Adrenal gland (tissue), 12 donors: ENCODE results near the gene TNFSF9. TPM values are rescaled to one million over a fixed set of nuclear protein-coding genes. Genes with fewer than 3 reads are reported as not detected.

Experiments used
- DNase-seq, 7 donors: peaks; one replicate each; pipeline ENCODE4 v3.0.0-alpha.2; 2019 to 2020
- H3K27ac ChIP-seq, 5 donors: fragments of 200-600 bp; sonication (generic) in 4 of 5; 1 replicate in 3 of 5; 2 replicates in 2 of 5; pipeline versions ENCODE4 v1.5.1 to v1.8.0; 2016 to 2020; ENCODE audit warnings: mild to moderate bottlenecking in 1 of 5
- H3K27me3 ChIP-seq: fragments of 200-600 bp; 2 replicates; pipeline ENCODE4 v1.8.0; 2021
- H3K36me3 ChIP-seq, 2 donors: fragments of 200-600 bp; replicated peaks in 1 of 2; 1 replicate in 1 of 2; 2 replicates in 1 of 2; pipeline versions ENCODE4 v1.5.1 to v1.8.0; 2018 to 2022
- H3K4me1 ChIP-seq, 2 donors: fragments of 200-600 bp; replicated peaks in 1 of 2; 1 replicate in 1 of 2; 2 replicates in 1 of 2; pipeline versions ENCODE4 v1.5.1 to v1.8.0; 2018 to 2021
- H3K4me3 ChIP-seq, 4 donors: fragments of 200-600 bp; sonication (generic) in 3 of 4; one replicate each; pipeline ENCODE4 v1.5.1; 2016 to 2018
- H3K9me3 ChIP-seq, 3 donors: fragments of 200-600 bp; sonication (generic) in 1 of 3; replicated peaks in 1 of 3; 1 replicate in 2 of 3; 2 replicates in 1 of 3; pipeline versions ENCODE4 v1.5.1 to v1.8.0; 2016 to 2021
- CTCF ChIP-seq, 6 experiments: fragments of 450-650 bp in 4 of 6; fragments of 200-600 bp in 2 of 6; sonication (generic) in 1 of 6; IDR thresholded peaks; 1 replicate in 5 of 6; 2 replicates in 1 of 6; pipeline versions ENCODE4 v1.5.1 to v1.8.0; 2016 to 2021; ENCODE audit warnings: antibody characterized with exemption in 6 of 6, mild to moderate bottlenecking in 2 of 6, moderate library complexity in 1 of 6
- POLR2A ChIP-seq, 2 donors: fragments of 450-650 bp; IDR thresholded peaks; one replicate each; pipeline ENCODE4 v1.6.1; 2017; ENCODE audit warnings: antibody characterized with exemption in 2 of 2, mild to moderate bottlenecking in 2 of 2, moderate library complexity in 1 of 2
- WGBS, 4 donors: extraction: QIAGEN DNeasy Blood & Tissue Kit in 2 of 4; methylation state at CpG; one replicate each; pipeline versions ENCODE4 v1.1.5 to v1.1.7; 2013 to 2017; 5-methylcytosine and 5-hydroxymethylcytosine counted together
- intact Hi-C, 2 donors: fragments of 100-400 bp; cut with DNase I; formaldehyde crosslinking; loops; one replicate each; pipeline versions ENCODE4 v1.14.1 to v1.15.0; 2022 to 2023
- polyA plus RNA-seq, 3 donors: library from polyadenylated mRNA; stranded (reverse); fragments of 200-250 nt in 2 of 3; fragments of 350-450 nt in 1 of 3; fragmentation: Illumina TruSeq in 1 of 3; extraction: RNeasy Lipid Tissue Mini Kit (QIAGEN cat#74804) in 1 of 3; gene quantifications; one replicate each; pipeline ENCODE4 v1.2.3, GENCODE V29; 2013 to 2014
- total RNA-seq, 9 donors: library from RNA; depleted of rRNA in 4 of 9; stranded (reverse); fragments of >200 nt in 4 of 9; fragments of 120-200 nt in 1 of 9; fragmentation: NEBNext Ultra II Directional in 1 of 9; extraction: Animal tissue kit (Norgen Biotek cat#: 25700) in 1 of 9; gene quantifications; one replicate each; pipeline versions ENCODE4 v1.1.0 to v1.2.4, GENCODE V29; 2013 to 2023
- donor health status: healthy with polysubstance abuse.
- donor health status: Bipolar disorder and iron deficiency.
- donor health status: DM: yes; HTN: yes; CAD: no.
- donor health status: DM: no; HTN: no; CAD: no.
- donor health status: DM: no; HTN: no; CAD: no.
- donor health status: DM: yes; HTN: yes; CAD: no.

TNFSF9 gene
- total and polyA plus RNA-seq, 12 donors = 0.16 to 1.6 (median 0.58) TPM; not detected in 1

GRCh38 chr19:6518145-6518911 lies 12.5 kb upstream of the TNFSF9 start:
- H3K4me3 ChIP-seq = no peak overlapping the region
- no peak overlapping the region for H3K27ac ChIP-seq
- H3K27me3 ChIP-seq = no peaks in the 10 kb centered on the region
- no peaks in the 10 kb centered on the region for H3K9me3 ChIP-seq
- intact Hi-C loops = loop anchor here (5.0 kb wide), 2 partner anchors 114 to 344 kb away; no protein-coding TSS in a partner anchor
- WGBS, 4 donors = 56 to 60% (median 57%) methylated on average over 12 to 14 of the region's 14 CpGs
- peak in 1 of 7 donors; percentile 13 for DNase-seq
- TF ChIP-seq CTCF (IDR thresholded peaks at IDR 0.05) (no peak), POLR2A (IDR thresholded peaks at IDR 0.05) (no peak)
- H3K4me1 ChIP-seq = peaks cover 7 to 12% of the 10 kb centered on the region in 2 donors
- H3K36me3 ChIP-seq = no peaks in the 10 kb centered on the region

GRCh38 chr19:6519289-6519688 lies 11.5 kb upstream of the TNFSF9 start:
- Histone ChIP-seq H3K4me3 (no peak overlapping the region), H3K9me3 (no peaks in the 10 kb centered on the region), H3K36me3 (no peaks in the 10 kb centered on the region), H3K27ac (peak overlapping the region in 3 of 5 donors; percentile 26 to 70 (median 47)), H3K27me3 (no peaks in the 10 kb centered on the region), H3K4me1 (peaks cover 7 to 12% of the 10 kb centered on the region in 2 donors)
- peak in 1 of 2 donors; percentile 27 for TF ChIP-seq POLR2A (IDR thresholded peaks at IDR 0.05)
- no peak for TF ChIP-seq CTCF (IDR thresholded peaks at IDR 0.05)
- DNase-seq = peak in 1 of 7 donors; percentile 16
- 26 to 40% (median 32%) methylated on average over 2 of the region's 2 CpGs for WGBS, 4 donors
- intact Hi-C loops = loop anchor here (5.0 kb wide), 2 partner anchors 113 to 343 kb away; no protein-coding TSS in a partner anchor

GRCh38 chr19:6521718-6522646 lies 8.8 kb upstream of the TNFSF9 start:
- H3K4me3 ChIP-seq = no peak overlapping the region
- peak overlapping the region in 1 of 5 donors; percentile 8 for H3K27ac ChIP-seq
- H3K9me3 ChIP-seq = no peaks in the 10 kb centered on the region
- DNase-seq = peak in 1 of 7 donors; percentile 40
- peaks cover 6 to 8% of the 10 kb centered on the region in 2 donors for H3K4me1 ChIP-seq
- no peaks in the 10 kb centered on the region for H3K36me3 ChIP-seq
- H3K27me3 ChIP-seq = no peaks in the 10 kb centered on the region
- 39 to 59% (median 46%) methylated on average over 19 to 20 of the region's 20 CpGs for WGBS, 4 donors
- TF ChIP-seq POLR2A (IDR thresholded peaks at IDR 0.05) = no peak
- TF ChIP-seq CTCF (IDR thresholded peaks at IDR 0.05) = no peak
- intact Hi-C loops = loop anchor here in 1 of 2 donors (10.0 kb wide), 1 partner anchor 213 kb away; the partner anchor contains the start of genes GPR108 and TRIP10

GRCh38 chr19:6522712-6523111 lies 8.1 kb upstream of the TNFSF9 start:
- TF ChIP-seq POLR2A (IDR thresholded peaks at IDR 0.05) (no peak), CTCF (IDR thresholded peaks at IDR 0.05) (no peak)
- DNase-seq = no peak
- Histone ChIP-seq H3K4me1 (peaks cover 4 to 8% of the 10 kb centered on the region in 2 donors), H3K27me3 (no peaks in the 10 kb centered on the region), H3K27ac (no peak overlapping the region), H3K4me3 (no peak overlapping the region), H3K9me3 (no peaks in the 10 kb centered on the region), H3K36me3 (no peaks in the 10 kb centered on the region)
- WGBS, 4 donors = 72 to 79% (median 74%) methylated on average over 6 of the region's 6 CpGs
- intact Hi-C loops = loop anchor here in 1 of 2 donors (10.0 kb wide), 1 partner anchor 212 kb away; the partner anchor contains the start of genes GPR108 and TRIP10
